ENCODE data around the gene REXO2. TPM values are rescaled to one million over a fixed set of nuclear protein-coding genes. Genes with fewer than 3 reads are reported as not detected.
A peak's percentile ranks its signal among the peaks of the same experiment; 100 is the strongest.

The REXO2 gene
- total RNA-seq = 10 to 100 TPM; 47.9 to 49.7 TPM

DNA sequence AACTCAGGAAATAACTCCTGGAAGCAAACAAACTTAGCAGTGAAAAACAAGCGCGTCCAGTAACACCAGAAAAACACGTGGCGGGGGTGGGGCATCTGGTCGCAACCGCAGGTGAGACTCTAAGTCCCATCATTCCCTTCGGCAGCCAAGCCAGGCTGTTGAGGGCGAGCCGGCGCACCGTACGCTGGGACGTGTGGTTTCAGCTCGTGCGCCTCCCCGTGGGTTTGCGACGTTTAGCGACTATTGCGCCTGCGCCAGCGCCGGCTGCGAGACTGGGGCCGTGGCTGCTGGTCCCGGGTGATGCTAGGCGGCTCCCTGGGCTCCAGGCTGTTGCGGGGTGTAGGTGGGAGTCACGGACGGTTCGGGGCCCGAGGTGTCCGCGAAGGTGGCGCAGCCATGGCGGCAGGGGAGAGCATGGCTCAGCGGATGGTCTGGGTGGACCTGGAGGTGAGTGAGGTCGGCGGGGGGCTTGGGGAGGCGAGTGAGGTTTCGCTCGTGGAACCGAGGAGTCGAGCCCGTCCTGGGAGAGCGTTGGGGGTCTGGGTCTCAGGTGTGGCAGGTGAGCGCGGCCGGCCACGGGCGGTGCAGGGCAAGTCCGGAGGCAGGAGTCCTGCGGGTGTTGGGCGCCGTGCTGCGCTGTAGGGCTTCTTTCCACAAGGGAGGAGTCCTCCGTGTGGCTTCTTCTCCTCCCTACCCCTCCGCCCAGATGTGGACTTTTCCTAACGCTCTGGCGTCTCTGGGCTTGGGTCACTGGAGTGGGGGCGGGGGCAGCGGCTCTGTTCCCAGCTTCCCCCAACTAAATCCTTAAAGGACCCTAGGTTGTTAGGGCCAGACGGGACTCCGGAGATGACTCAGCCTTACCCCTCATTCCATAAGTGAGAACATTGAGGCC lies at the start of gene REXO2:
Gene REXO2, plus strand, starts transcription at position 239 of the 892 bp plus-strand sequence. Its CDS starts 62 bp downstream, at position 301.
- Mint-ChIP-seq H3K27me3 (no peaks in the 10 kb centered on the region), H3K4me1 (peaks cover 18% of the 10 kb centered on the region), H3K9me3 (no peaks in the 10 kb centered on the region), H3K36me3 (peaks cover 10% of the 10 kb centered on the region), H3K4me3 (peak within 1 kb of the TSS; percentile 97), H3K27ac (peak within 1 kb of the TSS; percentile 94)
- peak; percentile 99 for ATAC-seq (ENCODE audit: low read depth)
- DNase-seq = peak; percentile 92
- POLR2A ChIA-PET = interaction anchor here (0.7 to 1.3 kb wide), 3 partner anchors 23 to 109 kb away, joined by 3 to 9 read pairs (median 3); partner anchors contain the start of genes C11orf71 and RBM7

DNA sequence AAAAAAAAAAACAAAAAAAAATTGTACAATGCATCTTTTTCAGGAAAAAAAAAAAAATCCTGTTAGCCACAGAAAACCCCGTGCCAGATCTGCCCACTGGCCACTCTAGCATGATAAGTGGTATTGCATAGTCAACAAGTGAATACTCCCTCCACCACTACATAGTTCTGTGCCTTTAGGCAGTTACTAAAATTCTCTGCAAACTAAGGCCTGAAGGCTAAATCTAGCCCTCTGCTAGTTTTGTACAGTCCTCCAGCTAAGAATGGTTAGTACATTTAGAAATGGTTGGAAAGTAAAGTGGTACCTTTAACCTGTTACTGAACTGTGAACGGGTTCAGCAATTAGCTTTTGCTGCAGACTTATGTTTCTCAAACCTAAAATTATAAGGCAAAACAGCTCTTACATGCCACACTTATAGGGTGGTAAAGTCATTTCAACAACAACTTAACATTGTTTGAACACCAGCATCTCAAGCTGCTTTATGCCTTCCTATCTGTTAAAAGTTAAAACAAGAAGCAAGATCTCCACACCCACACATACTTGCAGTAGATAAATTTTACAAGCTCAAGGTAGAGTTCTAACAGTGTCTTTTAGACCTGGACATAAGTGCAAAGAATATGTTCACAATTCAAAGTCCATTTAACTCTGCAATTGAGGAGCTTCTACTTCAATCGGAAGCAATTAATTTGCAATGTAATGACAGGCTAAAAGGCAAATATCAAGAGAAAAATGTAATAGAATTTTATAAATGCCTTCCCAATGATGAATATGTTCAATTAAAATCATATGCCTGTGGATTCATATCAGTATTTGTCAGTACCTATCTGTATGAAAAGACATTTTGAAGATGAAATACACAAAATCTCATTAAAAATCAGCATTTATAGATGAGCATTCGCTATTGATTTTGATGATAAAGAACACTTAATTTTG lies 46.3 kb upstream of the REXO2 start:
- no peak overlapping the region for H3K27ac Mint-ChIP-seq
- ATAC-seq (ENCODE audit: low read depth) (no peak), DNase-seq (no peak)
- no peak overlapping the region for H3K4me3 Mint-ChIP-seq
- peaks cover 3% of the 10 kb centered on the region for H3K4me1 Mint-ChIP-seq
- no peaks in the 10 kb centered on the region for H3K9me3 Mint-ChIP-seq
- POLR2A ChIA-PET = no interaction called here
- peaks cover 6% of the 10 kb centered on the region for H3K27me3 Mint-ChIP-seq
- H3K36me3 Mint-ChIP-seq = no peaks in the 10 kb centered on the region

DNA sequence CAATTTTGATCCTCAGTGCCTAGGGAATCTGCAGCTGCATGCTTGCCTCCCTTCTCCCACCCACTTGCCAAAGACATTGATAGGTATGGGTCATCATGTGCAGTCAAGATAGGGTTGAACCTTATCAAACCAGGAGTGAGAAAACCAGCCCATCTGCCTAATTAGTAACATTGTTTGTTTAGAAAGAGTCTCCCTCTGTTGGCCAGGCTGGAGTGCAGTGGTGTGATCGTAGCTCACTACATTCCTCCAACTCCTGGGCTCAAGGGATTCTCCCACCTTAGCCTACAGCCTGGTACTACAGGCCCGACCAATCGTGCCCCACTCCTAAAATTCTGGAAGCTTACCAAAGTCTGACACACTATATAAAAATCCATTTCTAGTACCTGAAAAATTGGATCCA lies 43.5 kb upstream of the REXO2 start:
- POLR2A ChIA-PET = no interaction called here

DNA sequence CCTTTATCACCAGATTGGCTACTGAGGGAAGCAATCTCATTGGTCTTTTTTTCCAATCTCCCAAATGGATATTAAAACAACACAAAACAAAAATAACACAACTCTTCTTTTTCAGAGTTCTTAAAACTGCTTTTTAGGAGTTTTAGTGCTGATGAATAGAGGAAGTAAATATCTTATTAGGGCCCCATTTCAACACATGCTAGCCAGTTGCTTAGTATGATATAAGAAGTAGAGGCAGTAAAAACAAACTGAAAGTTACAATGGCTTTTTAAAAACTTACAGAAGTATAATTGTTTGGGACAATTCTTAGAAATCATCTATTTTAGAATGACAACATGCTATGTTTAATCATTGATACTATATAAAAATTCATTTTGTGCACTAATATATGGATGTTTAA lies 42.4 kb upstream of the REXO2 start:
- POLR2A ChIA-PET = no interaction called here
- peaks cover 3% of the 10 kb centered on the region for H3K36me3 Mint-ChIP-seq
- no peaks in the 10 kb centered on the region for H3K9me3 Mint-ChIP-seq
- H3K4me1 Mint-ChIP-seq = peaks cover 16% of the 10 kb centered on the region
- H3K27me3 Mint-ChIP-seq = peaks cover 6% of the 10 kb centered on the region
- ATAC-seq (ENCODE audit: low read depth) (no peak), DNase-seq (no peak)
- no peak overlapping the region for H3K4me3 Mint-ChIP-seq
- no peak overlapping the region for H3K27ac Mint-ChIP-seq

More for the DNA sequence above, 43.5 kb upstream of the REXO2 start:
- Mint-ChIP-seq H3K27me3 (peaks cover 6% of the 10 kb centered on the region), H3K4me1 (peaks cover 15% of the 10 kb centered on the region), H3K4me3 (no peak overlapping the region), H3K27ac (no peak overlapping the region), H3K9me3 (no peaks in the 10 kb centered on the region), H3K36me3 (peaks cover 2% of the 10 kb centered on the region)
- no peak for ATAC-seq (ENCODE audit: low read depth)
- DNase-seq = no peak

DNA sequence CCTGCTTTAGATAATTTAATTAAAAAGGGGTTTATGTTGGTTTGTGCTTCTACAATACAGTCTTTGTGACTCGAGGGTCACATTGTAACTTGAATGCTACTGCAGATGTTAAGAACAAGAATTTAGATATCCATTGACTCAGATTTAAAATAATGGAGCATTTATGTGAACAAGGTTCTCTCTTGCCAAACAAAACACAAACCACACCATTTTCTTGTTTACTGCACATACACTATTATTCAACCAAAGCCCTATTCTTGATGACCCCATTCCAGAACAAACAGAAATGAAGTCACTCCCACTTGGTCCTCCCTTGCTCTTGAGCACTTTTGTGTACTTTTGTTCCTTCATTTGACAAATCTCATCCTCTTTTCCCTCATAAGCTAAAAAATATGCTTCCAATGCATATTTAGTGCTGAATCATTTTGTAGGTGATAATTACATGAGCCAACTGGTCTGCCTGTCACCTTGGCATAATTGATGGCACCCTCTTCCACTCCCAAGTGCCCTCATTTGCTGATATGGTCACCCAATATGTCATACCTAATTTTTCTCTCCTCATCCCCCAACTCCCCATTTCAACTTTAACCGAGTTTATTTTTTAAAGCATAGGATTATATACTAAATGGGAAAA lies 41.8 kb upstream of the REXO2 start:
- peaks cover 6% of the 10 kb centered on the region for H3K27me3 Mint-ChIP-seq
- H3K27ac Mint-ChIP-seq = no peak overlapping the region
- POLR2A ChIA-PET = no interaction called here
- peaks cover 18% of the 10 kb centered on the region for H3K4me1 Mint-ChIP-seq
- peaks cover 6% of the 10 kb centered on the region for H3K36me3 Mint-ChIP-seq
- H3K4me3 Mint-ChIP-seq = no peak overlapping the region
- DNase-seq (no peak), ATAC-seq (ENCODE audit: low read depth) (no peak)
- no peaks in the 10 kb centered on the region for H3K9me3 Mint-ChIP-seq

DNA sequence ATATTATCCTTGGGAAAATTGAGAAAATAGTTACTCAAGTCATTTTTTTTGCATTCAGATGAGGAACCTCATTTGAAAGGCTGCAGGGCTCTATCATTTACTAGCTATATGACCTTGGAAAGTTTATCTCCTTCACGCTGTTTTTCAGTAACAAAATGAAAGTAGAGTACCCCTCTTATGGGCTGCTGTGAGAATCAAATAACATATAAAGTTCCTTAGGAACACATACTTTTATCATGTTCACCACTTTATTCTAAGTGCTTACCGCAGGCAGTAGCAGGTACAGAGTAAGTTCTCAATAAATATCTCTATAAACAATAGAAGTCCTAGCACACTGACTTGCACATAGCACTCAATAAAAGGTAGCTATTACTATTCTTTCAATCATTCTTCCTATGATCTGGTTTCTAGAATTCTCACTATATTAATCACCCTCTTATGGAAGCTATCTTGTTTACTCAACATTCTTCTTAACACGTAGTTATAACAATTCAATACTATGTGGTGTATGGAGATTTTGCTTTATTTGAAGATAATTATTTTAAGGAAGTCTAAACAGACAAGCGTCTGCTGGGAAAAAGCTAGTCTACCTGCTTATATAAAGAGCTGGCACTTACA lies 40.9 kb upstream of the REXO2 start:
- Mint-ChIP-seq H3K4me3 (peak overlapping the region; percentile 94), H3K36me3 (peaks cover 11% of the 10 kb centered on the region), H3K27ac (no peak overlapping the region), H3K9me3 (no peaks in the 10 kb centered on the region), H3K27me3 (peaks cover 6% of the 10 kb centered on the region), H3K4me1 (peaks cover 22% of the 10 kb centered on the region)
- POLR2A ChIA-PET = no interaction called here
- ATAC-seq (ENCODE audit: low read depth) (no peak), DNase-seq (no peak)

DNA sequence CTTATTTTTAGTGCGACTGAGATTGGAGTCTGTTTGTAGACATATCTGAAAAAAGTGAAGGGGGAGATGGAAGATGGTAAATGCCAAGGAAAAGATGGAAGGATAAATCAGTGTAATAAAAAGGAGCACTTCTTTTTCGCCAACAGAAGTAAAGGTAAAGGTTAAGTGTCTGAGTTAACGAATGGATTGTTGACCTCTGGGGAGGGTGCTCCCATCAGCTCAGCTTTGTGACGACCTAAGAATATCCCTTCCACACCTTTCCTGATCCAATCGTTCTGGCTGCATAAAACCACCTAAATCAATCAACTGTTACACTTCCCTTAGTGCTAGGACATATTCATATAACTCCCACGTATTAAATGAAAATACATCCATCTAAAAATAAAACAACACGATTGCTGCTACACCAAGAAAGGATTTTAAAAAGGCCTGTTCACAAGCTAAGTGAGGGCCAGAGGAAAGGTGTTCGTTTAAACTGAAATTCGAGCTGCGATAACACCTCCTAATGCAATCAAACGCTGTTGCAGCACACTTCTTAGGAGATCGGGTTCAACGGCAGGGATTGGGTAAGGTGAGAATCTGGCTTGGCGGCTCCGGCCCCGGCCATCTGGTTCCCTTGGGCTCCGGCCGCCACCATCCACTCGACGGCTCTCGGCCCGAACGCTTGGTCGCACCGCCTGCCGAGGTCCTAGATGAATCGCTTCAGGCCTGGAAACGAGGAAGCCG lies 39.6 kb upstream of the REXO2 start:
- Mint-ChIP-seq H3K36me3 (peaks cover 15% of the 10 kb centered on the region), H3K4me3 (peak overlapping the region; percentile 94), H3K4me1 (peaks cover 27% of the 10 kb centered on the region), H3K27me3 (no peaks in the 10 kb centered on the region), H3K9me3 (no peaks in the 10 kb centered on the region), H3K27ac (peak overlapping the region; percentile 97)
- DNase-seq (no peak), ATAC-seq (ENCODE audit: low read depth) (peak; percentile 7)
- POLR2A ChIA-PET = interaction anchor here (1.3 kb wide), 1 partner anchor 217 kb away, joined by 3 read pairs; no protein-coding TSS in a partner anchor

DNA sequence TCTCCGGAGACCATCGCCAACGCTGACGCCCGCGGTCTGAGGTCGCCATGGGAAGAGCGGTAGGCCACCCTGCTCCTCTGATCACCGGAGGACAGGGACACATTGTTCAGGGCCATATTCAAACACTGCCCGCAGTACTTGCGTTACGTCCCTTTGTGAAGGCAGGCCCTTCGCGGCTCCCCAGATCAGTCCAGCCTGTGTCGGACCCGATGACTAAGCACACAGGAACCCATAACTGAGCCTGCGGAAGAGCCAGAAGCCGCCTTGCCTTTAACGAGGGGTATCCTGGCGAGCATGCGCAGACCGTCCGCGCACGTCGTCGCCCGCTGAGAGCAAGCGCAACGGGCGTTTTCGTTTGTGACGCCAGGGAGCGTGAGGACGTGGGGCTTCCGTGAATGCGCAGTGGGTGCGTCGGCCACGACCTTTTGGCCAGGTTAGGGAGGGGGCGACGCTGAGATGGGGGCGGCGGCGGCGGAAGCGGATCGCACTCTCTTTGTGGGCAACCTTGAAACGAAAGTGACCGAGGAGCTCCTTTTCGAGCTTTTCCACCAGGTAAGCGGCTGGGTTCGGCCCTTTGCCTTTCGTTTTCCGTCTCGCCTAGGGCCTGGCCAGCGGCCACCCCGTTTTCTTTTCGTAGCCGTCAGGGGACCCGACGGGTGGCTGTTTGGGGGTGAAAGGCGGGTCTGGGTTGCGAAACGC lies 38.9 kb upstream of the REXO2 start, which contains the start of the genes C11orf71 and RBM7:
Gene C11orf71, minus strand, starts transcription at position 296 of the 699 bp plus-strand sequence. Its CDS starts 180 bp downstream, at position 116.
Gene RBM7, plus strand, starts transcription at position 451 of the 699 bp plus-strand sequence. Its CDS starts 6 bp downstream, at position 457.
- Mint-ChIP-seq H3K27me3 (no peaks in the 10 kb centered on the region), H3K9me3 (no peaks in the 10 kb centered on the region), H3K27ac (peak within 1 kb of the TSS; percentile 97), H3K4me3 (peak within 1 kb of the TSS; percentile 94), H3K4me1 (peaks cover 33% of the 10 kb centered on the region), H3K36me3 (peaks cover 18% of the 10 kb centered on the region)
- DNase-seq (peak; percentile 96), ATAC-seq (ENCODE audit: low read depth) (peak; percentile 92)
- POLR2A ChIA-PET = interaction anchor here (0.7 to 1.3 kb wide), 3 partner anchors 39 to 218 kb away, joined by 3 to 9 read pairs (median 3); partner anchors contain the start of gene REXO2

DNA sequence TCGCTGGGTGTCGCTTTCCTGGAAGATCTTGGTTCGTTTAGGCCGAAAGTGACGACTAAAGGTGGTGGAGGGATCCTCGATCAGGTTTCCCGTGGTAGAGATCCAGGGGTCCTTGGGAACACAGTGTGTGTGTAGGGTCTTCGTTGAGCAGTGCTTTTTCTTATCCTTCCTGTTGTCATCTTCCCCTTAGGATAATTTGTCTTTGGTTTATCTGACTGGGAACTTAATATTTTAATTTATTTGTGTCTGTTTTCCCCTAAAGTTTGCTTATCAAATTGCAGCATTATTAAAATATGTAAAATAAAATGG lies 38.4 kb upstream of the REXO2 start:
- ATAC-seq (ENCODE audit: low read depth) = no peak
- POLR2A ChIA-PET = interaction anchor here (0.7 to 1.0 kb wide), 2 partner anchors 38 to 41 kb away, joined by 3 to 9 read pairs; partner anchors contain the start of gene REXO2
- peaks cover 37% of the 10 kb centered on the region for H3K4me1 Mint-ChIP-seq

DNA sequence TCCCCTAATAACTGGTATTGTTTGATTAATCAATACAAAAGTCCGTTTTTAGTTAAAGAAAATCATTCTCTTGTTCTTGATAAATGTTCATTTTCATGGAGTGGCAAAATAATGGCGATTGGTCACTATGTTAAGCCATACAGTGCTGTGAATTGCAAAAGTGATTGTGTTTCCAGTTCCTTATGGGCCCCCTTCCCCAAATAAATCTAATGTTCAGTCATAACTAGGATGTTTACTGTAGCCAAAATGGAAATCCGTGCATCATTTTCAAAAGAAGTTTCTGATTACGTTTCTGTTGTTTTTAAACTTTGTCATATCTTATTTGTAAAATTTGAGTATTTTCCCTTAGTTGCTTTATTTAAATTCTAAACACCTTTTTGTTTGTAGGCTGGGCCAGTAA lies 38.0 kb upstream of the REXO2 start:
- POLR2A ChIA-PET = no interaction called here
- peaks cover 27% of the 10 kb centered on the region for H3K36me3 Mint-ChIP-seq
- H3K4me1 Mint-ChIP-seq = peaks cover 40% of the 10 kb centered on the region
- no peaks in the 10 kb centered on the region for H3K27me3 Mint-ChIP-seq
- DNase-seq (no peak), ATAC-seq (ENCODE audit: low read depth) (no peak)
- no peaks in the 10 kb centered on the region for H3K9me3 Mint-ChIP-seq
- H3K4me3 Mint-ChIP-seq = peak overlapping the region; percentile 94
- peak overlapping the region; percentile 97 for H3K27ac Mint-ChIP-seq

More for the DNA sequence above, 38.4 kb upstream of the REXO2 start:
- no peaks in the 10 kb centered on the region for H3K27me3 Mint-ChIP-seq
- peak overlapping the region; percentile 97 for H3K27ac Mint-ChIP-seq
- H3K4me3 Mint-ChIP-seq = peak overlapping the region; percentile 94
- H3K9me3 Mint-ChIP-seq = no peaks in the 10 kb centered on the region
- peaks cover 23% of the 10 kb centered on the region for H3K36me3 Mint-ChIP-seq
- DNase-seq = no peak

DNA sequence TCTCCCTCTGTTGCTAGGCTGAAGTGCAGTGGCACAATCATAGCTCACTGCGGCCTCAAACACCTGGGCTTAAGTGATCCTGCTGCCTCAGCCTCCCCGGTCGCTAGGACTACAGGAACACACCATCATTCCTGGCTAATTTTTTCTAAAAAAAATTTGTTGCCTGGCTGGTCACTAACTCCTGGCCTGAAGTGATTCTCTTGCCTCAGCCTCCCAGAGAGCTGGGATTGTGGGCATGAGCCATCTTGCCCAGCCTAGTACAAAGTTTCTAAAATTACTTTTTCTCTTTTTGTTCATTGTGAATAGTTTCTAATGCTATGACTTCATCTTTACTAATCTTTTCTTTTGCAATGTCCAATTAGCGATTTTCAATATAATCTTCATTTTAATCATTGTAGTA lies 26.3 kb upstream of the REXO2 start:
- peaks cover 20% of the 10 kb centered on the region for H3K36me3 Mint-ChIP-seq
- H3K4me3 Mint-ChIP-seq = no peak overlapping the region
- no peak for DNase-seq
- POLR2A ChIA-PET = no interaction called here
- ATAC-seq (ENCODE audit: low read depth) = no peak
- H3K27ac Mint-ChIP-seq = no peak overlapping the region
- no peaks in the 10 kb centered on the region for H3K27me3 Mint-ChIP-seq
- H3K4me1 Mint-ChIP-seq = peaks cover 1% of the 10 kb centered on the region
- H3K9me3 Mint-ChIP-seq = no peaks in the 10 kb centered on the region

All from activated naive CD8-positive, alpha-beta T cell treated with anti-CD3 and anti-CD28 coated beads, Interleukin-2, amount 10 ng/mL, durations not matched to agents 7 days and 5 days (primary cell).